ENCODE results near the gene GOLGA8A.
"Not testable (repeated sequence)": the region's sequence is repeated elsewhere in the genome, so short reads cannot be mapped to it uniquely, and the experiment has no call there.

GOLGA8A gene, protein sequence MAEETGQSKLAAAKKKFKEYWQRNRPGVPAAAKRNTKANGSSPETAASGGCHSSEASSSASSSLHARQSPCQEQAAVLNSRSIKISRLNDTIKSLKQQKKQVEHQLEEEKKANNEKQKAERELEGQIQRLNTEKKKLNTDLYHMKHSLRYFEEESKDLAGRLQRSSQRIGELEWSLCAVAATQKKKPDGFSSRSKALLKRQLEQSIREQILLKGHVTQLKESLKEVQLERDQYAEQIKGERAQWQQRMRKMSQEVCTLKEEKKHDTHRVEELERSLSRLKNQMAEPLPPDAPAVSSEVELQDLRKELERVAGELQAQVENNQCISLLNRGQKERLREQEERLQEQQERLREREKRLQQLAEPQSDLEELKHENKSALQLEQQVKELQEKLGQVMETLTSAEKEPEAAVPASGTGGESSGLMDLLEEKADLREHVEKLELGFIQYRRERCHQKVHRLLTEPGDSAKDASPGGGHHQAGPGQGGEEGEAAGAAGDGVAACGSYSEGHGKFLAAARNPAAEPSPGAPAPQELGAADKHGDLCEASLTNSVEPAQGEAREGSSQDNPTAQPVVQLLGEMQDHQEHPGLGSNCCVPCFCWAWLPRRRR

DNA sequence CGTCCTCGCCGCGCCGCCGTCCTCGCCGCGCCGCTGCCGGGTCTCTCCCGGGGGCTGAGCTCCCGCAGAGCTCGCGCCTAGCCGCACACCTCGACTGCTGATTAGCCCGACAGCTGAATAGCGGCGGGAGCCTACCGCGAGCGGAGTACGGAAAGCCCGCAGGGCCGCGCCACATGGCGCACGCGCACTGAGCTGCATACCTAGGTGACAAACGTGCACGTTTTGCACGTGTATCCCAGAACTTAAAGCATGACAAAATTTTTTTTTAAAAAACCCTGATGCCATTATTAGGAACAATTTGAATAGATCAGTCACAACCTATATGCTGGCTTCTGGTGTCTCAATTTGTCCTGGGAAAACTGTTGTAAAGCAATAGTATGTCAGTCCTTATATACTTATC lies at the start of gene GOLGA8A:
TSS of gene GOLGA8A (minus strand) at position 122 of the 400 bp plus-strand sequence. CDS start 48,117 bp downstream, outside the sequence.
- peak; percentile 74 for DNase-seq

DNA sequence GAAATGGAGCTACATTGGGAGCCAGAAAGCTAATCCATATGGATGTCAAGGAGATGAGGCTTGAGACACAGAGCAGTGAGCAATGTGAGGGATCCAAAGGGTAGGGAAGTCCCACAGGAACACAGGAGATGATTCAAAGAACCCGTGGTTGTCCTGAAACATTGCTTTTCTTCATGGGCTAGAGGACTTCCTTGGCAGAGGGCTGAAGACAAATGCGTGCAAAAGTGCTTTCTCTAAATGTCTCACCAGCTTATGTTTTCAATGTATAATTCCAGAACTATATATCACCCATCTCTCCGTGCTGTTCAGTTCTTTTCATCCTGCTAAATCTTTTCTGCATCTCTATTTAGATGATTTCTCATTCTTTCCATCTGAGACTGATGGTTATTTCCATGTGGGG lies 46.0 kb upstream of the GOLGA8A start:
- DNase-seq, result no peak

DNA sequence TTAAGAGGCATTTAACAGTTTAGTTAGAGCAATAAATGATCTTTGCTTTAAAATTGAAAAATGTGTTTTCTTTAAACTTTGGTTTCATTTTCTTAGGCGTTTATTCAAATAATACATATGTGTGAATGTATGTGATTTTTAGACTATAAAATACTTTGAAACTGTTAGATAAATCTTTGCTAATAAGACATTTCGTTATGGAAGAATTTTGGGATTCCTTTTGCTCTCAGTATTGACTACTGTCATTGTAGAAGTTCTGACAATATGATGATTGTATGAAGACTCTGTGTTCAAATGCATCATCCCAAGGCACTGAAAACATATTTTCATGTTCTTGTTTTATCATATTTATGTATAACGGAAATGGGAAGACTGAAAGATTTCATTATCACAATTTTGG lies 43.8 kb upstream of the GOLGA8A start:
- no peak for DNase-seq

DNA sequence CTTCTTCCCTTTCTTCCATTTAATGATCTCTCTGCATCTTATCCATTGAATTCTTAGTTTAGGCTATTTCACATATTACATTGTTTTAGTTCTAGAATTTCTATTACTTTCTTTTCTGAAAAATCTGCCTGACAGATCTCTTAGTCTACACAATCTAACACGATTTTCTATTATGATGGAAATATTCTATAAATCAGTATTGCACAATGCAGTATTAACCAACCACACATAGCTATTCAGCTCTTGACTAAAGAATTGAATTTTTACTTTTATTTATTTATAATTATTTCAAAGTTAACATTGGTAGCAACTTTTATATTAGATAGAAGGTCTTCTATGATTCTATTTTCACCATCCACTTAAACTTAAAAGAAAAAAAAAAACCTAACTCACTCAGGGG lies 36.2 kb upstream of the GOLGA8A start:
- no peak for DNase-seq

DNA sequence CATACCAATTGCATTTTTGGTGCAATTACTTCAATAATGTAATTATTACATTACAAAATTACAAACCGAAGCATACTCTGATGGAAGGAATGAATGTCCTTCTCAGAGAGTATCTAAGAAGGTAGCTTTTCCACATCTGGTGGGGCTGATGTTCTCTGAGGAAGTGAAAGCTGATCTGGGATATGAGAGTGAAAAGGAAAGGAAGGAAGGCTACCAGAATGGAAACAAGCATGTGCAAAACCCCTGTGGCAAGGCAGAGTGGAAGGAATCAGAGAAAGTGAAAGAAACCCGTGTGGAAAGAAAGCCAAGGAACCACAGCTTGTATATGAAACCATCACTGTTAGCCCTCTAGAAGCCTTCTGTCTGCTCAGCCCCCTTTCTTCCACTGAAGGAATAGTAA lies 35.3 kb upstream of the GOLGA8A start:
- no peak for DNase-seq

DNA sequence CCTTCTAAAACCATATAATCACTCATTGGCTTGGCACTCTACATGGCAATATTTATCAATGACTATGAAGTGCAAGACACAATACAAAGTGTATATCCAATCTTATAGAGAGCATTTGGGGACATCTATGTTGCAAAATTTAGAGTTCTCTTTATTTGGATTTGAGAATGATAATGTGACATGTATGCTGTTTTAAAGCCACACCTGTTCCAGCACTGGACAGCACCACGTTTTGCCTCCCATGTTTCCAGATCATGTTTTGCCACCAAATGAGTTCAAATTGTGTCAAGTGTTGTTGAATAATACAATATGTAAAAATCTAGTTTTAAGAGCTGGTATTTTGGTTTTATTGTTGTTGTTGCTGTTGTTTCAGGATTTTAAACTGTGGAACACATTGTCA lies 33.3 kb upstream of the GOLGA8A start:
- DNase-seq, result no peak

DNA sequence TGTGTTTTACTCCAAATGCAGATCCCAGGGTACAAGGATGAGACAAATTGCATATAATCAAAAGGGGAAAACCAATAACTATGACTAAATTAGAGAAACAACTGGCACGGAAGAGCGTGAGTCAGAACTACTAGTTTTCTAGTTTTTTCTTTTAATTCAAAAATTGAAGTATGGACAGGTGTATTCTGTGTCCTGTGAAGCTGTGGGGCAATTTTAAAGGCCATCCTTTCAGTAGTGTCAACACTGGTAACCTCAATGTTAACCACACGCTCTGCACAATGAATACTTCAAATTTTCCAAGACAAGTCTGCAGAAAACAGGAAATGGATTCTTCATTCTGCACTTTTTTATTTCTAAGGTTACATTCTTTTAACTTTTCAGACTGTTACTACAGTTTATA lies 32.5 kb upstream of the GOLGA8A start:
- no peak for DNase-seq

DNA sequence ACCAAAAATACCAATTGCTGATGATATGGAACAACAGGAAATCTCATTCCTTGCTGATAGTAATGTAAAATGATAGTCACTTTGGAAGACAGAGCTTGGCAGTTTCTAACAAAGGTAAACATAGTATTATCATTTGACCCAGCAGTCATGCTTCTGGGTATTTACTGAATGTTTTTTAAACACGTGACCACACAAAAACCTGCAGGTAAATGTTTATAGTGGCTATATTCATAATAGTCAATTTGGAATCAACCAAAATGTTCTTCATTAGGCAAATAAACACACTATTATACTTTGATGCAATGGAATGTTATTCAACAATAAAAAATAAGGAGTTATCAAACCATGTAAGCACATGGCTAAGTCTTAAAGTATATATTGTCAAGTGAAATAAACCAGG lies 24.1 kb upstream of the GOLGA8A start:
- DNase-seq, result no peak

DNA sequence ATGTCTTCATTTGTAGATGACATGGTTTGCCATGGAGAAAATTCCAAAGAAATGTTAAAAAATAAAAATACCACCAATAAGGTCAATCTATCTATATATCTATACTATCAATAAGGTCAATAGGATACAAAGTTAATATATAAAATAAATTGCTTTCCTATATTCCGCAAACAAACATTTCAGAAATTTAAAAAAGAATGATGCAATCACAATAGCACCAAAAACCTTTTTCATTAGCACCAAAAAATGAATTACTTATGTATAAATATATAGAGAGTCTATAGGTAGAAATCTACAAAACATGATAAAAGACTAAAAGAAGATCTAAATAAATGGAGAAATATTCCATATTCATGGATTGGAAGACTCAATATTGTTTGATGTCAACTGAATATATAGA lies 22.8 kb upstream of the GOLGA8A start:
- DNase-seq, result no peak

DNA sequence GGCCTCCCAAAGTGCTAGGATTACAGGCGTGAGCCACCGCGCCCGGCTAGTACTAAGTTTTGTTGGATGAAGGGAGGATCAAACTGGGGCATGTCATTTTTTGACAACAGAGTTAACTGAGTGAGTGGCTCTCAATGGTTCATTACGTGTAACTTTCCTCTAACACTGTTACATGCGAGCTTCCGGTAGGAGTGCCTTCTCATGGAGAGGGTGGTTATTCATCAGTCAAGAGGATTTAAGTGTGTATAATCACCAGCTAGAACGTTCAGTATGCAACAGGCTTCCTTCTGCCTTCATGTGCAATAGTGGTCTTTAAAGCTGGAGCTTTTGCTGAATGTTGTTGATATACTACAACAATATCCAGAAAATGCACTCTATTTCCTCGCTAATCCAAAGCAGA lies 19.1 kb upstream of the GOLGA8A start:
- DNase-seq, result no peak

DNA sequence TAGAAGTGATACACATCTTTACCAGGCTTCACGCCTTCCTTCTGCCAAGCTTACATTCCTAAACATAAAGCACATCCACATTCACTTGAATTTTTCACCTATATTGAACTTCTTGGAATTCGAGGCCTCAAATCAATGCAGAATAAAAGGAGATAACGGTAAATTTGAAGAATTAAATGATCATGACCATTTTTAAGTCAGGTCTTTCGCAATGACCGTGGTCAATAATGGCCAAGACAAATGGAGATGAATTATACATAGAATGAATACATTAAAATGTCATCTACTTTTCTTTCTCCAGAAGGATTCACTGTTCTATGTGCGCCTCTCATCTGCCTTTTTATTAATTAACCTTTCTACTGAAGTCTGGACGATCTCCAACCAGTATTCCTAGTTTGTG lies 5.3 kb upstream of the GOLGA8A start:
- no peak for DNase-seq

DNA sequence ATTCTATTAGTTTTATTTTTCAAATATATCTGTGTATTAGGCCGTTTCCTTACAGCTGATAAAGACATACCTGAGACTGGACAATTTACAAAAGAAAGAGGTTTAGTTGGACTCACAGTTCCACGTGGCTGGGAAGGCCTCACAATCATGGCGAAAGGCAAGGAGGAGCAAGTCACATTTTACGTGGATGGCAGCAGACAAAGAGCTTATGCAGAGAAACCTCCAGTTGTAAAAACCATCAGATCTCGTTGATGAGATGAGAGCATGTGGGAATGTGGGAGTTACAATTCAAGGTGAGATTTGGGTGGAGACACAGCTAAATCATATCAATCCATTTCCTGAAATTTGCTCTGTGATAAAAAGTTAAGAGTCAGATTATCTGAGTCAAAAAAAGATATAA lies 2.3 kb upstream of the GOLGA8A start:
- no peak for DNase-seq

DNA sequence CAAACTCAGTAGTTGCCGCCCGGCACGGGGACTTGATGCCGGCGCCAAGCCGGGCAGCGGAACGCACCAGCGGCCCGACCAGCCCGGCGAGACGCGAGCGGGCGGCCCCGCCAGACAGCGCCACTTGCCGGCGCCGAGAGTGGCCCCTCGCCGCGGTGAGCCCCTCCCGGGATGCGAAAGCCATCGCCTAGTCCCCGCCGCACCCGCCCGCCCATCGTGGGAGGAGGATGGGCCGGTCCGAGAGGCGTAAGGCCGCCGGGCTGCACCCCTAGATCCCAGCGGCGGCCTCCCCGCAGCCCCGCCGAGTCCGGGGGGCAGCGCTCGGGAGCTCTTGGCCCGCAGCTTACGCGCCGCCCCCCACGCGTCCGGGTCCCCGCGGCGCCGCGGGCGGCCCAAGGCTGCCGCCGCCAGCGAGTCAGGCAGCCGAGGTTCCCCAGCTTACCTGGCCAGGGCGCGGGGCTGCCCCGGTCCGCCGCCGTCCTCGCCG lies 609 bp downstream of the GOLGA8A start:
- DNase-seq, result peak; percentile 65

DNA sequence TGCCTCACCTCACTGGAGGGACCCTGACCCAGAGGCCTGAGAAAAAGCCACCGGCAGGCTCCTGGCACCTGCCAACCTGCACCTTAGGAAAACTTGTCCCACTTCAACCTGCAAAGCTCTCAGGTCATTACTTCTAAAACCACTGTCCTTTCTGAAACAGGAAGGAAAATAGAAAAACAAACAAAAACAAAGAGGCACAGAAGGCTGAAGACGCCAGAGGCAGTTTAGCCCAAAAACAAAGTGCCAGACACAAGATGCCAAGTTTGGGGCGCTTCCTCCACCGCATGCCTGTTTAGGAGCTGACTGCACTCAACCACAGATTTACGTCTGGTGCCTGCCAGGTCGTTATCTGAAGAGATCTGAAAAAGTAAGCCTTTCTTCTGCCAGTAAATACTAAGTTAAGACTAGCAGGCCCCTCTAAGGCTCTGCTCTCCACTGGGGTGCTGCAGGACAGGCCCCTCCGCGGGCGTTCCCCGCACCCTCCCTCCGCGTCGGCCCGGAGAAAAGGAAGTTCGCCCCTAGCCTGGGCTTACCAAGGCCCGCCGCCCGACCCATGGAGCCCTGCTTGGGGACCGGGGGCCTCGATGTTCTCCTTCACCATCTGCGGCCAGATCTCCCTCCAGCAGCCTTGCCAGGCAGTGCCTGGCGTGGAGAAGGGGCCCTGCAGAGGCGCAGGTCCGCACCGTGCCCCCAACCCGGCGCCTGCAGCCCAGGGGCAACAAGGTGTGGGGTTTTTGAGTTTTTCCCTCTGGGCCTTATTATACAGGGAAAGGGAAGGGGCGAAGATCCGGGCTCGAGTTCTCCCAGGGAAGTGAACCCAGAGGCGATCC lies 1.3 kb downstream of the GOLGA8A start:
- DNase-seq, result no peak

DNA sequence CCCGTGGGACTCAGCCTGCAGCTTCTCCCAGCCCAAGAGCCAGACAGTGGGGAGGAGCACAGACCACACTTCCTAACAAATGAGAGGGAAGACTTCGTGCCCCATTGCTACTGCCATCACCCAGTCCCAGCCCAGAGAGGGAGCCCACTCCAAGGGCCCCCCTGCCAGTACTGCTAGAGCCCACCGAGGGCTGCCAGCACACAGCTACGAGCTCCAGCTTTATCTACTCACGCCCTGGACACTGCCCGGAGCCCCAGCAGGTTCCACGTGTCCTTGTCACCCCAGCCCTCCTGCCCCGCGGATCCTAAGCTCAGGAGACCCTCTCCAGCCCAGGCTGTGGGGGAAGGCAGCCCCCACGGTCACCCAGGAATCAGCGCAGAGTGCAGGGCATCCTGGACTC lies 1.9 kb downstream of the GOLGA8A start:
- DNase-seq, result no peak

DNA sequence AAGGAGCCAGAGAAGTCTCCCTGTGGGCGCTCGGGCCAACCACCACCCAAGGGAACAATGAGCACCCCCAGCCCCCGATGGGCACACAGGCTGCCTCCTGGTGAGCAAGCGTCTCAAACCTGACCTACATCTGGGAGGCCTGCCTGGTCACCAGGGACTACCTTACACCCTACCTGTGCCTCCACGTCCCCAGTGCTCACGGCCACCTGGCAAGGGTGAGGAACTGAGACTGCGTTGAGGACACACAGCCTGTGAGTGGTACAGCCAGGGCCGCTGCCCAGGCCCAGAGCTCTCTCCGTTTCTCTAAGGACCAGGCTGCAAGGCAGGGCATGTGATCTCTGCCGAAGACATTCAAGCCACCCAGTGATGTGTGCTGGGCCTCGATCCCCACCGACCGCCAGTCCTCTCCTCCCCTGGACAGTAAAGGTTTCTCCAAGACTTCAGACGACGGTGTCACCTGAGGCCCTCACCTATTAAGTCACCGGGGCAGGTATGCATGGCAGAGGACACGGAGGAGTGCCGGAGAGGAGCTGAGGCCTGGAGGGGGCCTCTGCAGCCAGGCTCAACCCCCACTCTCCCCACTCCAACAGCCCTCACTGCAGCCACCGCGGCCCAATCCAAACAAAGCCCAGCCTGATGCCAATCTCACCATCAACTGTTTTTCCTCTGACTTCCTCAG lies 2.8 kb downstream of the GOLGA8A start:
- no peak for DNase-seq

DNA sequence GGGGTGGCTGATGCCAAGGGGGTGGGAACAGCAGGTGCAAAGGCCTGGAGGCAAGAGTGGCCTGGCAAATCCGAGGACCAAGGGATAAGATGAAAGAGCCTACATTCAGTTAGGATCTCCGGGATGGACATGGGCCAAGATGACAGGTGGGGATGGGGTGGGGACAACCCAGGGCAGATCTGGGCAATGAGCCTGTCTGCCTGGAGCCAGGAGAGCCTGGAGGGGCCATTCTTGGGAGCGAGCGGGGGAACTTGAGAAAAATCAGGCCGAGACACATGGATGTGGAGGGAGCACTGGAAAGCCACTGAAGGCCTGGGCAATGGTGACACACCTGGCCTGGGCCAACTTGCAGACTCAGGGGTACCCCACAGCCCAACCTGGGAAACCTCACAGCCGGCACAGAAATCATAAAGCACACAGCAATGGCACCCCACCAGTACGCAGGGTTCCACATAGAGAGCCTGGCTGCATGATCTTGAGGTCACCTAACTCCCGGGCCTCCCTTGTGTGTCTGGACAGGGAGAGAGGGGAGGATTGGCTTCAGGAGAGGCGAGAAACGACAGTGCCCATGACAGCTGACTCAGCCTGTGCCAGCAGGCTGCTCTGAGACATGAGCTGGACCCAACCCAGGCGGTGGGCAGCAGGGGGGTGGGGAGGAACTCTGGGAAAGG lies 3.5 kb downstream of the GOLGA8A start:
- peak; percentile 22 for DNase-seq

DNA sequence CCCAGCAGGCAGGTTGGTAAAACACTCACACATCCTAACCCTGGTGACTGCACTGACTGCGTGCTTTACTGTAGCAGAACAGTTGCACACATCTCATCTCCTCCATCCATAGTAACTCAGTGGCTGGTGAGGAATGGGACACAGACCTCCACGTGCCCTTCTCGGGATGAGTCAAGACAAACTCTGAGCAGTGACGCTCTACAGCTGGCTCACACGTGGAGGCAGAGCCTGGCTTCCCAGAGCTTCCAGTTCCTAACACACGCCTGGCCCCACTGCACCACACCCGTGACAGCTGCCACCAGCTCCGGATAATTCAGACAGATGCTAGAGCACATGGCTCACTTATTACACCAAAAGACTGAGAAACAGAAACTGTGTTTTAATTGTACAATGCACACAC lies 7.0 kb downstream of the GOLGA8A start:
- DNase-seq, result not testable (repeated sequence)

DNA sequence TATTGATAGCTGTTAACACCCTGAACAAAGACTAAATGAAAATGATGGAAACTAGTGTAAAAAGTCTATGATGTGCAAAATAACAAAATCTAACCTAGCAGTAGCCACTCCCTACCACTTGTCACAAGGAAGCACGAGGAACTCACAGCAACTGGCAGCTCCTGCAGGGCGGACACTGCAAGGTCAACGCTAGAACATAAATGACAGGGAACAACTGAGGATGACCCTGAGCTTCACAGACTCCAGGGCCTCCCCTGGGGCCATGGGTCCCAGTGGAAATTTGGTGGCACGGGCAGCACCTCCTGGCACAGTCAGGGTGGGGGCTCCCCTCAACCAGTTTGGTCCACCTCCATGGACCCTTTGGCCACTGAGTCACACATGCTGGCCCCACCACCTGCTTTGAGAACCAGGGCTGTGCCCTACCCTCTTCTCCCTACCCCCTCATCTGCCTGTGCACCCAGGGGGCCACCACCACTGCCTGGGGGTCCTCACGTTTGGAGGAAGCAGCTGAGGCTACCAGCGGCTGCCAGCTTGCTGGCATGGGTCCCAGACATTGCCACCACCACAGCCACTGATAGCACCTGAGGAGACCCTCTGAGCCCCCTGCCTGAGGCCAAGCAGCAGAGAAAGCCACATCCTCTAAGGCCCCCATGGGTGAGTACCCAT lies 14.1 kb downstream of the GOLGA8A start:
- not testable (repeated sequence) for DNase-seq

DNA sequence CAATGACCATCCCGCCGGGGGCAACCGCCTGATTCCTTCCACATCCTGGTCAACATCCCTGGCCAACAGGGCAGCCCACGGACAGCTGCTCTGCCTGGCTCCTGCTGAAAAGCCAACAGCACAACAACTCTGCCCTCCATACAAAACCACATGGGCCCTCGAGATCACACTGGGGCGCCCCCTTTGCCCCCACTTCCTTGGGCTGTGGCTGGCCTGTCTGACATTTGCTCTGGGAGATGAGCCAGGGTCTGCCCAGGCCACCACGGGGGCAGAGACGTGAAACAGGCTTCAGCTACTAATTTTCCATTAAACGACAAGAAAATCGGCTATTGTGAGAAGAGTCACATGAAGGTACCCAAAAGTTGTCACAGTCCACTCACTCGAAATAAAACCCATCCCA lies 16.7 kb downstream of the GOLGA8A start:
- not testable (repeated sequence) for DNase-seq

DNA sequence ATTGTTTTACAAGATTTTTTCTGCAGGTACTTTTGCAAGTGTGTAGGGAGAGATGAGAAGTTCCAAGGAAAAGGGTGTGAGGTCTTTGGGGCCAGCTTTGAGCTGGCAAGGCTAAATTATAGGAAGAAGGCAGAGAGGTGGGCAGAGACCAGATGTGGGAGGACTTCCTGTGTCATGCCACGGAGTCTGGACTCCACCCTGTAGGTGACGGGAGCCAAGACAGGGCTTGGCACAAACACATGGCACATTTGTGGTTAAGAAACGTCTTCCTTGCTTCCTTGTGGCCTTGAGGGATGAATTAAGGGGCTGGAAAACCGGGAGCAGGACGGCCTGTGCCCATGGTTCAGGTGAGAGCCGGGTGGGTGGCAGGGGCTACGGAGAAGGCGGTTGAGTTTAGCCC lies 19.2 kb downstream of the GOLGA8A start:
- DNase-seq, result not testable (repeated sequence)

DNA sequence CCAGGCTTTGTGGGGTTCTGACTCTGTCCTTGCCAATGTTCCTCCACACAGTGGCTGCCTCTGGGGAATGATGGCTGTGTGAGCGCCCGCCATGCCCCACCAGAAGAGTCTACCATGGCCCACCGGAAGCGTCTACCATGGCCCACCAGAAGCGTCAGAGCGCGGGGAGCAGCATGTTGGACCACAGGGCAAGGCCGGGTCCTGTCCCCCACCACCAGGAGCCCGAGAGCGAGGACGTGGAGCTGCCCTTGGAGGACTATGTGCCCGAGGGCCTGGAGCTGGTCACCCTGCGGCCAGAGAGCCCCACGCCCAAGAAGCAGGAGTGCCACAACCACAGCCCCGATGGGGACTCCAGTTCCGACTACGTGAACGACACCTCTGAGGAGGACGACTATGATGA lies 28.1 kb downstream of the GOLGA8A start:
- not testable (repeated sequence) for DNase-seq
